Lower lobe of right lung (tissue), 2 donors: ENCODE data around the gene PHF12. TPM values are rescaled to one million over a fixed set of nuclear protein-coding genes. Genes with fewer than 3 reads are reported as not detected.
A peak's percentile ranks its signal among the peaks of the same experiment; 100 is the strongest.

ENCODE experiments used
- ATAC-seq, 2 donors: fragments of 200-7000 bp; cut with Tn5 transposase; one replicate each; pipeline ENCODE4 v1.9.1; 2020 to 2022; ENCODE audit warnings: mild to moderate bottlenecking in 2 of 2, moderate library complexity in 2 of 2
- DNase-seq: peaks from one replicate; pipeline ENCODE4 v3.0.0-alpha.2; 2020
- H3K27ac ChIP-seq: fragments of 200-600 bp; one replicate; pipeline ENCODE4 v1.8.0; 2022
- H3K27me3 ChIP-seq: fragments of 200-600 bp; one replicate; pipeline ENCODE4 v1.8.0; 2022; ENCODE audit warnings: low read depth
- H3K36me3 ChIP-seq: fragments of 200-600 bp; one replicate; pipeline ENCODE4 v1.8.0; 2022; ENCODE audit warnings: mild to moderate bottlenecking
- H3K4me1 ChIP-seq: fragments of 200-600 bp; one replicate; pipeline ENCODE4 v1.8.0; 2022
- H3K4me3 ChIP-seq: fragments of 200-600 bp; one replicate; pipeline ENCODE4 v1.8.0; 2022; ENCODE audit warnings: mild to moderate bottlenecking
- H3K9me3 ChIP-seq: fragments of 200-600 bp; one replicate; pipeline ENCODE4 v1.8.0; 2022
- intact Hi-C: fragments of 100-400 bp; cut with DNase I; formaldehyde crosslinking; loops from one replicate; pipeline ENCODE4 v1.11.0; 2022
- total RNA-seq: library from RNA; stranded (reverse); fragmentation: NEBNext Ultra II Directional; extraction: Animal tissue kit (Norgen Biotek cat#: 25700); gene quantifications from one replicate; pipeline ENCODE4 v1.2.1, GENCODE V29; 2021
- TF ChIP-seq, protein P1 (sequence below): fragments of 200-600 bp; IDR thresholded peaks from one replicate; pipeline ENCODE4 v1.8.0; 2022; ENCODE audit warnings: antibody characterized with exemption, mild to moderate bottlenecking
- donor health status: DM: no; HTN: yes; CAD: no; lungs with severe emphysema.

The PHF12 gene
- total RNA-seq, 1 donor from 2014 or later, result 36.2 TPM

- no peaks in the 10 kb centered on the region for H3K36me3 ChIP-seq
- intact Hi-C loops, result no loop called here
Measured at GRCh38 chr17:28988475-28988874, 37.2 kb upstream of the PHF12 start.

DNA sequence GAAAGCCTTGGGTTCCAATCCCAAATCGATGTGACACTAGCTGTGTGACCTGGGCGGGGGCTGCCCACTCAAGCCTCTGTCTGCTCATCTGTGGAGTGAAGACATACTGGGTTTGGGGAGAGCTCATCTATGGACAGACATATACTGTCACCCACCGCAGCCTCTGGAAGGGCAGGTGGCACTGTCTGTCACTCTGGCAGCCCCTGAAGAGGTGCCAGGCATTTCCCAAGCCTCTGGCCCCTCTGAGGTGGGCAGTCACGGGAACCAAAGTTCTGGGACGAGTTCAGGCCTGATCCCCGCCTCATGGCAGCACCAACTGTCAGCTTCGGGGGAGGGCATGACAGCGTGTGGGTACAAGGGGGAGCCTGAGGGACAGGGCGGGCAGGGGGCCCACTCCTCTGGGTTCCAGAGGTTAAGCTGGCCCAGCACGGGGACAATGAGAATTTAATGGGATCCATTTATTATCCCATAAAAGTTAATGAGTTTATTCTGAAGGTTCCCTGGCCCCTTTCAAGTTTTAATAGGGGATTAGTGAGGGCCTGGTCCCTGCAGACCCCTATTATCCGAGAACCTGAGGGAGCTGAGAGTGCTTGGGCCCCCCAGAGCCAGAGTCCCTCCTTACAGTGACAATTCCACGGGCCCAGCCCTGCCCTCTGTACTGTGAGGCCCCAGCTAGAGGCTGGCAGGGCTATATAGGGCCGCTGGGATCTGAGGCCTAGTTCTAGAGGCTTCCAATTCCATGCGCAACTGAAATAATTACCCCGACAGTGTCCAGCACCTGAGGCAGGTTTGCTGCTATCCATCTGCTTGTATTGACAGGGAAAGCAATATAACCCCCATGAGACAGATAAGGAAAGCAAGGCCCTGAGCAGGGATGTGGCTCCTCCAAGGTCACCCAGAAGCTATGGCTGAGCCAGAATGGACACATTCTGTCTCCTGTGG is 35.7 kb upstream of the PHF12 start:
- DNase-seq (no peak), ATAC-seq (no peak)
- Histone ChIP-seq H3K9me3 (no peaks in the 10 kb centered on the region), H3K4me3 (no peak overlapping the region), H3K4me1 (peaks cover 19% of the 10 kb centered on the region), H3K27ac (no peak overlapping the region), H3K36me3 (no peaks in the 10 kb centered on the region), H3K27me3 (peaks cover 17% of the 10 kb centered on the region)
- intact Hi-C loops, result no loop called here
- TF ChIP-seq, protein P1, sequence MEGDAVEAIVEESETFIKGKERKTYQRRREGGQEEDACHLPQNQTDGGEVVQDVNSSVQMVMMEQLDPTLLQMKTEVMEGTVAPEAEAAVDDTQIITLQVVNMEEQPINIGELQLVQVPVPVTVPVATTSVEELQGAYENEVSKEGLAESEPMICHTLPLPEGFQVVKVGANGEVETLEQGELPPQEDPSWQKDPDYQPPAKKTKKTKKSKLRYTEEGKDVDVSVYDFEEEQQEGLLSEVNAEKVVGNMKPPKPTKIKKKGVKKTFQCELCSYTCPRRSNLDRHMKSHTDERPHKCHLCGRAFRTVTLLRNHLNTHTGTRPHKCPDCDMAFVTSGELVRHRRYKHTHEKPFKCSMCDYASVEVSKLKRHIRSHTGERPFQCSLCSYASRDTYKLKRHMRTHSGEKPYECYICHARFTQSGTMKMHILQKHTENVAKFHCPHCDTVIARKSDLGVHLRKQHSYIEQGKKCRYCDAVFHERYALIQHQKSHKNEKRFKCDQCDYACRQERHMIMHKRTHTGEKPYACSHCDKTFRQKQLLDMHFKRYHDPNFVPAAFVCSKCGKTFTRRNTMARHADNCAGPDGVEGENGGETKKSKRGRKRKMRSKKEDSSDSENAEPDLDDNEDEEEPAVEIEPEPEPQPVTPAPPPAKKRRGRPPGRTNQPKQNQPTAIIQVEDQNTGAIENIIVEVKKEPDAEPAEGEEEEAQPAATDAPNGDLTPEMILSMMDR, result no peak

More at GRCh38 chr17:28988475-28988874, 37.2 kb upstream of the PHF12 start:
- Histone ChIP-seq H3K4me1 (peaks cover 4% of the 10 kb centered on the region), H3K4me3 (no peak overlapping the region), H3K9me3 (no peaks in the 10 kb centered on the region), H3K27ac (no peak overlapping the region), H3K27me3 (peaks cover 17% of the 10 kb centered on the region)
- DNase-seq (no peak), ATAC-seq (no peak)
- TF ChIP-seq, protein P1, result no peak

GRCh38 chr17:28985950-28986713 is 34.8 kb upstream of the PHF12 start:
- no peak overlapping the region for H3K27ac ChIP-seq
- H3K4me3 ChIP-seq, result no peak overlapping the region
- TF ChIP-seq, protein P1, result no peak
- peaks cover 17% of the 10 kb centered on the region for H3K27me3 ChIP-seq
- H3K36me3 ChIP-seq, result no peaks in the 10 kb centered on the region
- H3K4me1 ChIP-seq, result peaks cover 24% of the 10 kb centered on the region
- no peaks in the 10 kb centered on the region for H3K9me3 ChIP-seq
- DNase-seq (no peak), ATAC-seq (no peak)
- intact Hi-C loops, result no loop called here

DNA sequence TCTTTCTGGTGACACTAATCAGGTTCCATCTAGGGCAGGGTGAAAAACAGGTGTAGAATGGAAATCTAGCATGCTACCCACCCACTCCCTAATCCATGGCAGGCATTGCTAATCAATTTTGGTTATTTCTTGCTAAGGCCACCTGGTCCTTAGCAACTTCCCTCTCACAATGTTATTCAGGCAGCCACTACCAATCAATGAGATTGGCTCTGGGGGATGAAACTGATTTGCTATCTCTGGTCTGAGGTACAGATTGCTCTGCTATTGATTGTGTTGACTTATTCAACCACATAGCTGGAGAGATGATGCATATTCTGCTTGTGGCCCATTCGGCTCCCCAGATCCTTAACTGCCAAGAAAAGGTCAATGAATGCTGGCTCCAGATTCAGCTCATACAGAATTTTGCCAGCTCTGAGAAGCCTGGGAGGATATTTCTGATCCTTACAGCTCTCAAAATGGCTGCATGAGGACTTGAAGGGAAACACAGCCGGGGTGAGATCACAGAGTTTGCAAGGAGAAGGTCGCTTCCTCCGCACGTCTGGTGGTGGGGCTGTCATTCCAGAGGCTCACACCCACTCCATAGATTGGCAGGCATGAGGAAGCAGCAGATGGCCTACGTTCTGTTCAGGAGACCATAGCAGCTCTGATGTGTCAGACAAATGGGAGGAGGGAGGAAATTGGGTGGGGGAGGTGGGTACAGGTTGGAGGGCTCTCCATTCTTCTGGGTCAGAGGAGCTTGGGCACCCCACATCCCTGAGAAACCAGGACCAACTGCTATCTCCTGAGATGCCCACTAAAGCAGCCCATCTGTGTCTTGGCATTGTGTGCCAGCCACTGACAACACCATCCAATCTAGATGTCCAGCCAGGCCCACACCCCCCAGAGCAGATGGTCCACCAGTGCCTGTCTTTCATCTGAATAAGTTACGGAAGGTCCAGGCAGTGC is 32.2 kb upstream of the PHF12 start:
- Histone ChIP-seq H3K36me3 (no peaks in the 10 kb centered on the region), H3K27me3 (peaks cover 17% of the 10 kb centered on the region), H3K4me1 (peaks cover 24% of the 10 kb centered on the region), H3K27ac (peak overlapping the region; percentile 70), H3K4me3 (no peak overlapping the region), H3K9me3 (no peaks in the 10 kb centered on the region)
- ATAC-seq (no peak), DNase-seq (no peak)
- TF ChIP-seq, protein P1, result no peak
- intact Hi-C loops, result no loop called here
